Mesenchymal stem cell (in vitro differentiated cells and primary cell): ENCODE measurements around the gene SLTM.
"Not testable (repeated sequence)": the region's sequence is repeated elsewhere in the genome, so short reads cannot be mapped to it uniquely, and the experiment has no call there.

Source experiments
- DNase-seq: peaks from one replicate; pipeline ENCODE4 v3.0.0-alpha.2; 2013
- H2AFZ ChIP-seq: one replicate; pipeline ENCODE4 v1.6.1; 2013; ENCODE audit warnings: low read depth, mild to moderate bottlenecking, control low read depth, inconsistent platforms, low read length, moderate library complexity
- H2AK5ac ChIP-seq: 2 replicates; pipeline ENCODE4 v1.6.1; 2013; ENCODE audit warnings: low read length, moderate library complexity, mild to moderate bottlenecking, inconsistent platforms; ENCODE audit not compliant: severe bottlenecking
- H2BK120ac ChIP-seq: one replicate; pipeline ENCODE4 v1.6.1; 2013; ENCODE audit warnings: low read depth, mild to moderate bottlenecking, inconsistent platforms, low read length, moderate library complexity
- H2BK12ac ChIP-seq, 2 experiments: one replicate each; pipeline ENCODE4 v1.6.1; 2013; ENCODE audit warnings: inconsistent platforms in 2 of 2, low read length in 2 of 2, mild to moderate bottlenecking in 2 of 2, moderate library complexity in 2 of 2, control low read depth in 1 of 2
- H2BK15ac ChIP-seq: one replicate; pipeline ENCODE4 v1.6.1; 2013; ENCODE audit warnings: mild to moderate bottlenecking, low read depth, inconsistent platforms; ENCODE audit not compliant: poor library complexity, severe bottlenecking
- H2BK5ac ChIP-seq: 2 replicates; pipeline ENCODE4 v1.6.1; 2013; ENCODE audit warnings: low read depth, mild to moderate bottlenecking, low read length, control low read depth, inconsistent platforms; ENCODE audit not compliant: poor library complexity, severe bottlenecking
- H3K14ac ChIP-seq, 2 experiments: one replicate each; pipeline ENCODE4 v1.6.1; 2013; ENCODE audit warnings: inconsistent platforms in 2 of 2, low read length in 2 of 2, control low read depth in 1 of 2, mild to moderate bottlenecking in 1 of 2, moderate library complexity in 1 of 2
- H3K18ac ChIP-seq, 2 experiments: one replicate each; pipeline ENCODE4 v1.6.1; 2013; ENCODE audit warnings: inconsistent platforms in 2 of 2, low read length in 2 of 2, control low read depth in 1 of 2, low read depth in 1 of 2, mild to moderate bottlenecking in 1 of 2
- H3K23ac ChIP-seq, 2 experiments: one replicate each; pipeline ENCODE4 v1.6.1; 2013; ENCODE audit warnings: inconsistent platforms in 2 of 2, low read length in 2 of 2, mild to moderate bottlenecking in 2 of 2, moderate library complexity in 2 of 2, control low read depth in 1 of 2
- H3K27ac ChIP-seq: 2 replicates; pipeline ENCODE4 v1.5.1; 2013; ENCODE audit warnings: mild to moderate bottlenecking, moderate library complexity, low read length, control low read depth, inconsistent platforms; ENCODE audit not compliant: poor library complexity, severe bottlenecking
- H3K27me3 ChIP-seq, 2 experiments: 2 replicates each; pipeline versions ENCODE4 v1.6.1 to v1.7.0; 2013; ENCODE audit warnings: low read length in 2 of 2, mild to moderate bottlenecking in 2 of 2, moderate library complexity in 2 of 2, control low read depth in 1 of 2, inconsistent platforms in 1 of 2; ENCODE audit not compliant: control insufficient read depth in 1 of 2, insufficient read depth in 1 of 2
- H3K36me3 ChIP-seq, 2 experiments: 2 replicates each; pipeline versions ENCODE4 v1.6.1 to v1.7.0; 2013; ENCODE audit warnings: low read length in 2 of 2, control low read depth in 1 of 2, inconsistent platforms in 1 of 2, low read depth in 1 of 2, mild to moderate bottlenecking in 1 of 2; ENCODE audit not compliant: insufficient read depth in 2 of 2, control insufficient read depth in 1 of 2
- H3K4ac ChIP-seq, 2 experiments: one replicate each; pipeline ENCODE4 v1.6.1; 2013; ENCODE audit warnings: inconsistent platforms in 2 of 2, low read length in 2 of 2, mild to moderate bottlenecking in 2 of 2, moderate library complexity in 2 of 2, control low read depth in 1 of 2, low read depth in 1 of 2
- H3K4me1 ChIP-seq: 2 replicates; pipeline ENCODE4 v1.6.1; 2013; ENCODE audit warnings: low read depth, low read length, control low read depth; ENCODE audit not compliant: control insufficient read depth, insufficient read depth
- H3K4me2 ChIP-seq: 2 replicates; pipeline ENCODE4 v1.6.1; 2013; ENCODE audit warnings: low read length, mild to moderate bottlenecking, inconsistent platforms; ENCODE audit not compliant: poor library complexity, severe bottlenecking
- H3K4me3 ChIP-seq, 2 experiments: 2 replicates each; pipeline versions ENCODE4 v1.5.1 to v1.7.0; 2013; ENCODE audit warnings: low read length in 2 of 2, mild to moderate bottlenecking in 2 of 2, control low read depth in 1 of 2, low read depth in 1 of 2; ENCODE audit not compliant: insufficient read depth in 1 of 2
- H3K79me1 ChIP-seq: replicated peaks from 2 replicates; pipeline ENCODE4 v1.6.1; 2013; ENCODE audit warnings: mild to moderate bottlenecking, control low read depth, low read length, inconsistent platforms; ENCODE audit not compliant: poor library complexity, severe bottlenecking
- H3K9ac ChIP-seq: 2 replicates; pipeline ENCODE4 v1.7.0; 2013; ENCODE audit warnings: mild to moderate bottlenecking, low read length, moderate library complexity
- H3K9me3 ChIP-seq: 2 replicates; pipeline ENCODE4 v1.7.0; 2013; ENCODE audit warnings: mild to moderate bottlenecking, low read length; ENCODE audit not compliant: control insufficient read depth
- H4K8ac ChIP-seq: one replicate; pipeline ENCODE4 v1.6.1; 2013; ENCODE audit warnings: inconsistent platforms, mild to moderate bottlenecking, low read length, moderate library complexity
- H4K91ac ChIP-seq: one replicate; pipeline ENCODE4 v1.6.1; 2013; ENCODE audit warnings: mild to moderate bottlenecking, low read length, inconsistent platforms
- WGBS: methylation state at CpG from one replicate; pipeline ENCODE4 v1.1.7; 2013; ENCODE audit warnings: mixed read lengths; 5-methylcytosine and 5-hydroxymethylcytosine counted together

The SLTM gene

DNA sequence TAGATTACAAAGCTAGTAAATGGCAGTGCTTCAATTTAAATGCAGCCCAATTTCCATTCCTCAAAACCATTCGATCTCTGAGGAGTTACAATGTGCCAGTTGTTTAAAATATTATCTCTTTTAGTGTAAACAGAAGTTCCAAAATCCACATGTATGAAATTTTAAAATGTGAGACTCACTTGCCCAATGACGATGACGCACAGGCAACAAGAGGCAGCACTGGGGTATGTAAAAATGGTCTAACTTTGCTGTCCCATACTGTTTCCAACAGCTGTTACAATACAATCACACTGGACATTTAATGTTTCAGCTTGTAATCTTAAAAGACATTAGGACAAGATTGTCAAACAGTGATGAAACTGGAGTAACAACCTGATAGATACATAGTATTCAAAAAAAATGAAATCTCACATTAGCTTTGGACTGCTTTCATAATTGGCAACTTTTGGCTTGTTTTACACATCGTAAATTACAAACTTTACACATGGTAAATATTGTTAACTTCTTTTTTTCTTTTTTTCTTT lies 12.2 kb downstream of the SLTM start:
- DNase-seq: no peak
- H2BK12ac ChIP-seq: no peak overlapping the region
- no peaks in the 10 kb centered on the region for H3K27me3 ChIP-seq
- no peak overlapping the region for H3K9ac ChIP-seq
- H3K4me1 ChIP-seq: peaks cover 13% of the 10 kb centered on the region
- no peak overlapping the region for H3K27ac ChIP-seq
- H2AK5ac ChIP-seq: no peak overlapping the region
- no peak overlapping the region for H3K14ac ChIP-seq
- no peak overlapping the region for H2BK120ac ChIP-seq
- no peak overlapping the region for H3K4ac ChIP-seq
- no peak overlapping the region for H4K8ac ChIP-seq
- no peak overlapping the region for H3K18ac ChIP-seq
- no peak overlapping the region for H3K4me3 ChIP-seq
- H2BK5ac ChIP-seq: no peak overlapping the region
- peaks cover 6% of the 10 kb centered on the region for H3K79me1 ChIP-seq
- 93% methylated on average over 2 of the region's 4 CpGs for WGBS
- no peaks in the 10 kb centered on the region for H3K9me3 ChIP-seq
- no peak overlapping the region for H4K91ac ChIP-seq
- no peak overlapping the region for H2AFZ ChIP-seq
- no peak overlapping the region for H2BK15ac ChIP-seq
- no peak overlapping the region for H3K23ac ChIP-seq
- H3K4me2 ChIP-seq: no peak overlapping the region
- peaks cover 13 to 43% of the 10 kb centered on the region in 2 experiments for H3K36me3 ChIP-seq

DNA sequence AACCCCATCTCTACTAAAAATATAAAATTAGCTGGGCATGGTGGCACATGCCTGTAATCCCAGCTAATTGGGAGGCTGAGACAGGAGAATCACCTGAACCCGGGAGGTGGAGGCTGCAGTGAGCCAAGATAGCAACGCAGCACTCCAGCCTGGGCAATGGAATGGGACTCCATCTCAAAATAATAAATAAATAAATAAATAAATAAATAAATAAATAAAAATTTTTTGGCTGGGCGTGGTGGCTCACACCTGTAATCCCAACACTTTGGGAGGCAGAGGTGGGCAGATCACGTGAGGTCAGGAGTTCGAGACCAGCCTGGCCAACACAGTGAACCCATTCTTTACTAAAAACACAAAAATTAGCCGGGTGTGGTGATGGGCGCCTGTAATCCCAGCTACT lies 13.0 kb downstream of the SLTM start:
- H2AK5ac ChIP-seq, H3K4me3 ChIP-seq, DNase-seq, H3K23ac ChIP-seq, H2BK12ac ChIP-seq, H3K18ac ChIP-seq, H2AFZ ChIP-seq, H3K14ac ChIP-seq, H3K9ac ChIP-seq, H3K27me3 ChIP-seq, H3K4me2 ChIP-seq, H4K8ac ChIP-seq, H3K4ac ChIP-seq, H2BK5ac ChIP-seq, H3K79me1 ChIP-seq, H2BK15ac ChIP-seq, H4K91ac ChIP-seq, H3K9me3 ChIP-seq, H2BK120ac ChIP-seq, H3K27ac ChIP-seq: not testable (repeated sequence)
- 95% methylated on average over 6 of the region's 7 CpGs for WGBS
- H3K36me3 ChIP-seq: peaks cover 13 to 41% of the 10 kb centered on the region in 2 experiments
- peaks cover 14% of the 10 kb centered on the region for H3K4me1 ChIP-seq

GRCh38 chr15:58919232-58919631 lies 14.2 kb downstream of the SLTM start:
- peak overlapping the region; percentile 8 for H2AK5ac ChIP-seq

GRCh38 chr15:58918239-58918638 lies 15.2 kb downstream of the SLTM start:
- no peak overlapping the region for H2BK5ac ChIP-seq
- H3K9me3 ChIP-seq: no peaks in the 10 kb centered on the region

More at GRCh38 chr15:58919232-58919631, 14.2 kb downstream of the SLTM start:
- 98% methylated on average over 5 of the region's 7 CpGs for whole genome bisulfite sequencing
- Histone ChIP-seq H2AFZ (no peak overlapping the region), H3K4ac (peak overlapping the region in 1 of 2 experiments; percentile 30), H3K4me1 (peaks cover 13% of the 10 kb centered on the region), H3K9me3 (no peaks in the 10 kb centered on the region), H3K27me3 (no peaks in the 10 kb centered on the region), H3K27ac (no peak overlapping the region), H3K4me2 (no peak overlapping the region), H3K79me1 (peaks cover 11% of the 10 kb centered on the region), H4K8ac (no peak overlapping the region), H2BK120ac (no peak overlapping the region), H2BK15ac (no peak overlapping the region), H2BK5ac (no peak overlapping the region), H3K9ac (no peak overlapping the region), H3K4me3 (no peak overlapping the region), H2BK12ac (no peak overlapping the region), H3K14ac (no peak overlapping the region), H4K91ac (no peak overlapping the region), H3K18ac (peak overlapping the region in 1 of 2 experiments; percentile 8), H3K23ac (no peak overlapping the region), H3K36me3 (peaks cover 15 to 53% of the 10 kb centered on the region in 2 experiments)
- DNase-seq: no peak

More at GRCh38 chr15:58918239-58918638, 15.2 kb downstream of the SLTM start:
- Histone ChIP-seq H3K27ac (no peak overlapping the region), H2BK12ac (no peak overlapping the region), H2AK5ac (no peak overlapping the region), H3K4me3 (no peak overlapping the region), H3K14ac (no peak overlapping the region), H4K91ac (no peak overlapping the region), H2AFZ (no peak overlapping the region), H4K8ac (no peak overlapping the region), H3K79me1 (peaks cover 11% of the 10 kb centered on the region), H2BK15ac (no peak overlapping the region), H3K36me3 (peaks cover 12 to 63% of the 10 kb centered on the region in 2 experiments), H3K4ac (no peak overlapping the region), H2BK120ac (no peak overlapping the region), H3K18ac (no peak overlapping the region), H3K23ac (no peak overlapping the region), H3K4me2 (no peak overlapping the region), H3K9ac (no peak overlapping the region), H3K27me3 (no peaks in the 10 kb centered on the region), H3K4me1 (peaks cover 13% of the 10 kb centered on the region)
- DNase-seq: no peak
- WGBS: 100% methylated on average over 2 of the region's 5 CpGs
